Fibroblast of the conjunctiva (primary cell): ENCODE results near the gene AGR3.
"Not testable (repeated sequence)": the region's sequence is repeated elsewhere in the genome, so short reads cannot be mapped to it uniquely, and the experiment has no call there.

Source experiments
- DNase-seq: peaks from one replicate; pipeline ENCODE4 v3.0.0-alpha.2; 2010; ENCODE audit warnings: low read depth

The AGR3 gene

DNA sequence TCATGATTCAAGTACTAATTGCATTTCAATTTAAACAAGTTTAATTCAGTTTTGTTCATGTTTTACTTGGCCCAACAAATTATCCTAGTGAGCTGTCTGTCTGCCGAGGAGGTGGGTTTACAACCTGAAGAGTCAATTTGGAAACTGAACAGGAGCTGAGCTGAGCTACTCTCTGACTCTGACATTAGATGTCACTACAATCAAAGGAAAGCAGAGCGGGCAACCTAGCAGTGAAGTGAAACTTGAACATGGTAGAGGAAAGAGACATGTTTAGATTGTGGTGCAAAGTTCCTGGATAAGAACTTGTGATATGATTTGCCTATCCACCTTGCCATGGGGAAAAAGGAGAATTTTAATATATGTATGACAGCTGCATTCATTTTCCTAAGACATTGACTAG is 9.6 kb upstream of the AGR3 start:
- peak; percentile 41 for DNase-seq

DNA sequence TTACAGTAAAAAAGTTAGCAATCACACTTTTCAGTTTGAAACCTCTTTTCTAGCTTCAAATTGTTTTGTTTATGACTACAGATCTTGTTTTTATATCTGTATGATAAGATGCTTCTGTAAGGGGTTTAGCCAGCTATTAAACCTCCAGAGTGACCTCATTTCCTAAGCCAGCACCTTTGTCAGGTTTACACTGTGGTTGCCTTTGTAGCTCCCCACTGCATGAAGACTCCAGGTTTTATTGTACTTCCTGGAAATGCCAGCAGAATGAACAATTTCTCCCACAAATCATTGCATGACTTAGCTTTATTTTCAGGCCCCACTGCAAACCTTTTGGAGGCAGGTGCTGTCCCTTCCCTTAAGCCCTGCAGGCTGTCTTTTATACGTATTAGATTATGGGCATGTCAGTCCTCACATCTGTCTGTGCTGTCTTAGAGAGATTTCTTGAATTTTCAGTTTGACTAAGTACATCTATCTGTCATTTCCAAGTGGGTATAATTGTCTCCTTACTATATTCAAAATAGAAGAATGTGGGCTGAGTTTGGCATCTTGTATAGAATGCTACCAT is 8.2 kb upstream of the AGR3 start:
- no peak for DNase-seq

DNA sequence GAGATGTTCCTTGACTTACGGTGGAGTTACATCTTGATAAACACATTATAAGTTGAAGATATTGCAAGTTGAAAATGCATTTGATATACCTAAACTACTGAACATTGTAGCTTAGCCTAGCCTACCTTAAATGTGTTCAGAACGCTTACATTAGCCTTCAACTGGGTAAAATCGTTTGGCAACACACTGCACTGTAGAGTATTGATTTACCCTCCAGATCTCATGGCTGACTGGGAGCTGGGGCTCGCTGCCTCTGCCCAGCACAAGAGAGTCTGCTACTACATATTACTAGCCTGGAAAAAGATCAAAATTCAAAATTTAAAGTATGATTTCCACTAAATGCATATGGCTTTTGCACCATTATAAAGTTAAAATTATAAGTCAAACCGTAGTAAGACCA is 7.5 kb upstream of the AGR3 start:
- DNase-seq: no peak

DNA sequence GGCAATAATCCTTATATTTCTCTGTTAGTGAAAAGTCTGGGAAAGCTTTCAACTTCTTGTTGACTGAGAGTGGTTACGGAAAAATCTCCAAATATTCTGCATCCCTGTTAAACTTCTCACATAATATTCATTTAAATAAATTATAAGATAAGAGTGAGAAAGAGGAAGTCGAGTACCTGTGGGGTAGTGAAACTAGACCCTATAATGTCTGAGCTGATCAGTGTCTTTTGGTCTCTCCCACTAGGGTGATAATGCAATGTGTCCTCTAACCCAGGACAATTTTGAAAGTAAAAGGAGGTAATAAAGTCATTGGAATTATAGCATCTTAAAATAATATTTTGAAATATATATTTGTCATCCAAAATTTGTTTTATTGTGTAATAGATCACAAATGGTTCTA is 2.1 kb upstream of the AGR3 start:
- DNase-seq: no peak

DNA sequence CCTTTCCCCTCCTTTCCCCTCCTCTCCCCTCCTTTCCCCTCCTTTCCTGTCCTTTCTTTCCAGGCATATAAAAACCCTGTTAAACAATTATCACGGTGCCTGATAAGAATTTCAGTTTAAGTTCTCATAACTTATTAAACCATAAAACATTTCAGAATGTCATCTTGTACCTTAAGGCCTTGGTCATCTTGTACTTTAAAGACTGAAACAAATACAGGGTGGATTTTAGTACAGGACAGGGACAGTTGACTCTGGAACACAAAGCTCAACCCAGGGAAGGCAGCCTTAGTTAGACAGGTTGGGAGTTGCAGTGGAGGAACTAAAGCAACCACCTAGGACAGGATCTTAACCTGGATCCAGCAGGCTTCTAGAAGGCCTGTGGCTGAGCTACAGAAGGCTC is 1.2 kb downstream of the AGR3 start:
- no peak for DNase-seq

DNA sequence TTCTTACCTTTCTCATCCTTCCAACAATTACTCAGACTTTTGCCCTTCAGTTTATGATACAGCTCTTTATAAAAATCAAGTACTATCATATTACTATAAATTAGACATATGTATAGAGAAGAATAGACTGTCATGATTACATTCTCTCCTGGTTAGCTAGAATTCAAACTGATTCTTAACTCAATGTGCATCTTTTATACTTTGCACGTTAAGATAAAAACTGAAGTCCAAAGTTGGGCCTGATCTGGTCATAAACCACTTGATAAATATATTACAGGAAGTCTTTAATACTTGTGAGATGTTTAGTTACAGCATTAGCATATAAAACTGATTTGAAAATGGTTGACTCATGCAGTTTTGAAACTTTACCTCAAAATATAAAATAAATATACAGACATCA is 2.6 kb downstream of the AGR3 start:
- no peak for DNase-seq

DNA sequence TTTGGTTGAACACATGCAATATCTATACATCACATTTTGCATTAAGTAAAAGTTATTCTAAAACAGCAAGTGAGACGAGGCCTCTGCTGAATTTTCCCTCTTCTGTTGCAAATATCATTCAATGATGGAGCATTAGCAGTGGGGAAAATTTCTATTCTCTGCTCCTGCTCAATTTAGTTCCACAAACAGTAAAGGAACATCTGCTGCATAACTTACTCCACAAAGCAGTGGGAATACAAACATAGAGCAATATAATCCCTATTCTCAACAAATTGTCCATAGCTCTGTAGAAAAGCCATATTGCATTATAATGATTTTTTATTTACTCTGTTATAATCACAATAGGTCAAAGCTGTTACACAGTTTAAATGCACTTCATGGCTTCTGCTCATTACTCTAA is 5.9 kb downstream of the AGR3 start:
- DNase-seq: no peak

DNA sequence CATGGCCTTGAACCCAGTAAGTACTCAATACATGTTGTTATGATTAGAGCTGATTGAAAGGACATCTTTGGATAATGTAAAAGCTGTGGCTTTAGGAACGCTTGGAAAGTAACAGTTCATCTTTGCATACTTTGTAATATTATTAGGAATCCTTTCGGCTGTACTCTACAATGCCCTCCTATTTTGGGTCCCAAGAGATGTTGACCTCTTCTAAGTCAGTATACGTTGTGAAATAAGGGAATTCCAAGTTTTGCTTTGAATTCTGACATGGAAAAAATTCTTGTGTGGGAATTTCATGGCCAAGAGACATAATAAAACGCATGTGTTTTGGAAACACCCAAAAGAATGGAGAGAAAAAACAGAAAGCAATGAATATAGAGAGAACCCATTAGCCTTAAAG is 7.7 kb downstream of the AGR3 start:
- DNase-seq: peak; percentile 12

DNA sequence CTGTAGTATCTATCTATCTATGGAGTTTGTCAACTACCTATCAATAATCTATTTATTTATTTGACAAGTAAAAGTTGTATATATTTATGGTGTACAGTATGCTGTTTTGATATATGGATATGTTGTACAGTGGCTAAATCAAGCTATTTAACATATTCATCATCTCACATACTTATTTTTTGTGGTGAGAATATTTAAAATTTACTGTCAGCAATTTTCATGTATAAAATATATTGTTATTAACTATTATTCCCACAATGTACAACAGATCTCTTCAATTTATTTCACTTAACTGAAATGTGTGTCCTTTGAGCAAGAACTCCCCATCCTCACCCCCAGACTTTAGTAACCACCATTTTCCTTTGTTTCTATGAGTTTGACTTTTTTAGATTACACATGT is 14.5 kb downstream of the AGR3 start:
- no peak for DNase-seq

DNA sequence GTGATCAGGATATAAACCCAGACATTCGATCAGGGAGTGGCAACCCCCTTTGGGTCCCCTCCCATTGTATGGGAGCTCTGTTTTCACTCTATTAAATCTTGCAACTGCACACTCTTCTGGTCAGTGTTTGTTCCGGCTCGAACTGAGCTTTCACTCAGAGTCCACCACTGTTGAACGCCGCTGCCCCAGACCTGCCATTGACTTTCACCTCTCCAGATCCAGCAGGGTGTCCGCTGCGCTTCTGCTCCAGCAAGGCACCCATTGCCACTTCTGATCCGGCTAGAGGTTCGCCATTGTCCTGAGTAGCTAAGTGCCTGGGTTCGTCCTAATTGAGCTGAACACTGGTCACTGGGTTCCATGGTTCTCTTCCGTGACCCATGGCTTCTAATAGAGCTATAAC is 28.6 kb downstream of the AGR3 start:
- DNase-seq: not testable (repeated sequence)

DNA sequence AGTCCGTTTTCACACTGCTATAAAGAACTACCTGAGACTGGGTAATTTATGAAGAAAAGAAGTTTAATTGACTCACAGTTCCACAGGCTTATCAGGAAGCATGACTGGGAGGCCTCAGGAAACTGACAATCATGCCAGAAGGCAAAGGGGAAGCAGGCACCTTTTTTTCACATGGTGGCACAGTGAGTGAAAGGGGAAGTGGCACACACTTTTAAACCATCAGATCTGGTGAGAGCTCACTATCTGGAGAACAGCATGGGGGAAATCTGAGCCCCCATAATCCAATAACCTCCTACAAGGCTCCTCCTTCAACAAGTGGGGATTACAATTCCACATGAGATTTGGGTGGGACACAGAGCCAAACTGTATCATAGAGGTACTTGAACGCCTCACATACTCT is 30.0 kb downstream of the AGR3 start:
- no peak for DNase-seq

DNA sequence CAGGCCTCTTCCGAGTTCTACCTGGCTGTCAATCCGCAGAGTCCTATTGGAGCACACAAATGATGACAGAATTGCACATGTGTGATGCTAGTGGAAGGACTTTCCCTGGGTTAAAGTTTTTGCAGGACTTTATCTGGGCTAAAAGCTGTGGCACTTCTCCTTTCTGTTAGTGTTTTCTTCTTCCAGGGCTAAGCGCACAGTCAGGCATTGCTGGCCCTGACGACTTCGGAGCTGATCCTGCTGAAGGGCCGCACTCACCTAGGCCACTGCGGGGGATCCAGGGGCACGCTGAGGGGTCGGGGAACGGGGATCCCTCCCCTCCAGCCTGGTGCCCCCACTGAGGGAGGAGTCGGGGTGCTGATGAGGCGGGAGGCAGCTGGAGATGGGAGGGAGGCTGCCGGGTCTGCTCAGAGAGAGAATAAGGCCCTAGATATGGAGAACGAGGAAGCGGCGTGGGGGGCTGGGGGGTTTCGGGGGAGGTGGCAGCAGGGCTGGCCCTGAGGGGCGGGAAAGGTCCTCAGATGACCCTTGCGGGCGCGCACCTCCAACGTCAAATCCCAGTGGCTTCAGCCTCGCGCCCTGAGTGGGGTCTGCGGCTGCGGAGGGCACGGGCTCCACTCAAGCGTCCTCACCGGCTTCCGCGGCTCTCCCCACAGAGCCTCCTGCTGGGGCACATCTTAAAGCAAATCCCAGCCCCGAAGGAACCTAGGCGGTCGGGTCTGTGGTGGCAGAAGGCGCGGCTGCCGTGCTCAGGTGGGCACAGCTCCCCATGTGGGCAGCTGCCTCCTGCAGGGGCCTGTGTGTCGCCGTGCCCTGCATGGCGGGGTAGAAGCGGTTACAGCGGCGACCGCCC is 30.9 kb downstream of the AGR3 start:
- no peak for DNase-seq

DNA sequence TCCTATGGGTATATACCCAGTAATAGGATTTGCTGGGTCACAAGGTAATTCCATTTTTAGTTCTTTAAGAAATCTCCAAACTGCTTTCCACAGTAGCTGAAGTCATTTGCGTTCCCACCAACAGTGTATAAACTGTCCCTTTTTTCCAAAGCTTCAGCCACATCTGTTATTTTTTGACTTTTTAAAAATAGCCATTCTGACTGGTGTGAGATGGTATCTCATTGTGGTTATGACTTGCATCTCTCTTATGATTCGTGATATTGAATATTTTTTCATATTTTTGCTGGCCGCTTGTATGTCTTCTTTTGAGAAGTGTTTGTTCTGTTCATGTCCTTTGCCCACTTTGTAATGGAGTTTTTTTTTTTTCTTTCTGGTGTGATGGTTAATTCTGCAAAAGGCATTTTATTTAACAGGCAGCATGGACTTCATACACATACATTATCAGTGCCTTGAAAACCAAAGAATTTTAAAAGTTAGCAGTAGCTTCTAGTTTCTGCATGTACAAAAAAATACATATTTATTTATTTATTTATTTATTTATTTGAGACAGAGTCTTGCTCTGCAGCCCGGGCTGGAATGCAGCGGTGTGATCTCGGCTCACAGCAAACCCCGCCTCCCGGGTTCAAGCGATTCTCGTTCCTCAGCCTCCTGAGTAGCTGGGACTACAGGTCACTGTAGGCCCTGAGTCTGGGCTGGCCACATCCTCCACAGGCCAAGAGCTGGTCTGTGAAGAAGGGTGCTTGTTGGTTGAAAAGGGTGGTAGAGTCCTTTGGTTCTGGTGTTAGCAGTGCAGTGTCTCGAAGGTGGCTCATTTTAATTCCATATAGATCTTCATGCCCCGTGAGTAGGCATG is 32.3 kb downstream of the AGR3 start:
- no peak for DNase-seq

DNA sequence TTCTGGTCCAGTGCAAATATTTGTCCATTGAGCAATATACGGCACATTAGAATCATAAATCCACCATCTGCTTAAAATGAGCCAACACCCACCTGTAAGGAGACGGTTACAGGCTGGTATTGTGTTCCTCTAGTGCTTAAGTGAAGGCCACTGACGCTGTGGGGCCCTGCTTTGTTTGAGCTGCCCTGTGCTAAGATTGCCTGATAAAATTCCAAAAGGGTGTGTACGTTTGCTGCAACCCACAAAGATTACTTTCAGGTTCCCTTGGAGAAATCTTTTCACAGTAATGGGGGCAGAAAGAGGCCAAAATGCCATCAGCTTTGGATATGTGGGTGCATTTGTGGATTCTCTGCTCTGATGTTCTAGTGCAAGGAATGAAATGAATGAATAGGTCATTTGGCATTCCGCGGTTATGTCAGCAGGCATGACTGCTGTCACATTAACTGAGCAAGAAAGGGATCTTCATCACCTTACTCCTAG is 34.4 kb downstream of the AGR3 start:
- no peak for DNase-seq

DNA sequence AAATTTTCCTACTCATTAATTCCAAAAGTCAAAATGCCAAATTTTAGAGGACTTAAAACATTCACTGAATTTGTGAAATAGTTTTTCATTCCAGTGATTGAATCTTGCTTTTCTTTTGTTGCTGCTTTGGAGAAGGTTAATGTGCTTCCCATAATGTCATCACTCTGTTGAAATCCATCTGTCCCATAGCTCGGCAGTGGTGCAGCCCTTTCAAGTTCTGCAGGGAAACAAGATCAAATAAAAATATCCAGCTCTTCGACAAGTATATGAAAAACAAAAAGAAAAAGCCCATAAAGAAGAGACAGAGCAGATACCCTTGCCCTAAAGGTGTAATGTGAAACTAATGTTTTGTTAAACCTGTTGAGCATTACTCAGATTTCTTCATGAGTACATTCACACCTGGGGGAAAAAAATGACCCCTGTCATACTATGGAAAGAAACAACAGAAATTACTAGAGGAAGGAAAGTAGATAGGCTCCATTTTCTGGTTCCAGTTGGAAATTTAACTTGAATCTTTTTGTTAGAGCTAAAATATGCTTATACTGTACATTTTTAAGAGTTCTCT is 35.1 kb downstream of the AGR3 start:
- no peak for DNase-seq

DNA sequence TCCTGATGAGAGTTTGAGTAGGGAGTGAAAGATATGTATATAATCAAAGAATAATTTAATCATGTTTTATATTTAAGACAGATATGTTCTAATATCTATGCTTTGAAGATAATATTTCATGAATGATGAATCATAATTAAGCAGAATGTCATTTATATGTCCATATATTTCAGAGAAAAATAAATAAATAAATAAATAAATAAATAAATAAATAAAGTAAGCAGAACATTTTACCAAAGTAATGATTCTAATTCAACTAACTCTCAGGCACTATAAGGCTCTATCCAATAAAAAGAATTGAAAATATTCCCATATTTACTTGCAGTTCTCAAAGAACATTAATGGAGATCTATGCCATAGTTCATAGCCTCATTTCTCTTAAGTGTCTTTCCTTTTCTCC is 36.0 kb downstream of the AGR3 start:
- no peak for DNase-seq

DNA sequence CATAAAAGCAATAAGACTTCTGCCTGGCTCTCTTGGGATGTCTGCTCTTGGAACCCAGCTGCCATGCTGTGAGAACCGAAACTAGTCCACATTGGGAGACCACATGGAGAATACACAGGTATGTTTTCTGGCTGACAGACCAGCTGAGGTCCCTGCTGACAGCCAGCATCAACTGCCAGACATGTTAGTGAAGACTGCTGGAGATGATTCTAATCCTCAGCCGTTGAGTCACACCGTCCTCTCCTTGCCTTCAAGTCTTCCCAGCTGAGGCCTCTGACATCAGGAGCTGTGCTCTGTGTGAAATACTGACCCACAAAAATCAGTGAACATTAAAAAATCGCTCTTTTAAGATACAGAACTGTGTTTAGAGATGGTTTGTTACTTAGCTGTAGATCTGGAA is 40.1 kb downstream of the AGR3 start:
- no peak for DNase-seq

DNA sequence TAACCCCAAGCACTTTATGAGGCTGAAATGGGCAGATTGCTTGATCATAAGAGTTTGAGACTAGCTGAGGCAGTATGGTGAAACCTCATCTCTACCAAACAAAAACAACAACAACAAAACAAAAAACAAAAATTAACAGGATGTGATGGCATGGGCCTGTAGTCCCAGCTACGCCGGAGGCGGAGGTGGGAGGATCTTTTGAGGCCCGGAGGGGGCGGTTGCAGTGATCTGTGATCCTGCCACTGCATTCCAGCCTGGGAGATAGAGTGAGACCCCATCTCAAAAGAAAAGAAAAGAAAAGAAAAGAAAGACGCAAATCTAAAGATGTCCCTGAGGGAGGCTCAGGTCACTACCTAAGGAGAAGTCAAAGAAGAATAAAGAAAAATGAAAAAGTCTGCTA is 41.7 kb downstream of the AGR3 start:
- DNase-seq: no peak

DNA sequence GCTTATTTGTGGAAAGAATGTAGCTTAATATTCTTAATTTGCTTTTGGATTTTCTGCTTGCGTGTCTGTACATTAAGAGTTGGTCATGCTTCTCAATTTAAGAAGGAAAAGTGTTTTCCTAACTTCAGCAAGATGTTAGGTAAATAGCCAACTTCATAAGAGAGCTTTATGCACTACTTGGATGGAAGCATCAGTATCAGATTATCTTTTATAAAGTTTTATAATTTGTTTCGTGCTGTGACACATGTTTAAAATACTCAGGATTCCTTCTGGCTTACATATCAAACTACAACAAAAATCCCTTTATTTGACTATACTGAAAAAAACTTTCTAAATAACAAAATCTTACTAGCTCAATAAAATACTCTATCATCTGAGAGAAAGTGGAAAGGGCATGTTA is 42.1 kb downstream of the AGR3 start:
- DNase-seq: no peak

DNA sequence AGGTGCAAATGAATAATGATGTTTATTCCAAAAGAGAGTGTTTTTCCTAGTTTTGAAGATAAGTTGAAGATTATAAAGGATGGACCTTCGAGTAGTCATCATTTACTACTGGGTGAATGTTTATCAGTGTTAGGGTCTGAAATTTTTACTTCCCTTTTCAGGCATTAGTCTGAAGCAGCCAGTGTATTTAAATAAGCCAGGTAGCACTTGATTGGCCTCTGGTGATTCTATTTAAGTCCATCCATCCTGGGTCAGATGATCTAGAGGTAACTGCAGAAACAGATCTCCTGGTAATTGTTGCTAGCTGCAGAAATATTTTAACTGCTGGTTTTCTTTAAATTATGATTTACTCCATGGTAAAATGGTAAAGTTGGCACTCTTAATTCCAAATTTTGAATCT is 42.9 kb downstream of the AGR3 start:
- no peak for DNase-seq

DNA sequence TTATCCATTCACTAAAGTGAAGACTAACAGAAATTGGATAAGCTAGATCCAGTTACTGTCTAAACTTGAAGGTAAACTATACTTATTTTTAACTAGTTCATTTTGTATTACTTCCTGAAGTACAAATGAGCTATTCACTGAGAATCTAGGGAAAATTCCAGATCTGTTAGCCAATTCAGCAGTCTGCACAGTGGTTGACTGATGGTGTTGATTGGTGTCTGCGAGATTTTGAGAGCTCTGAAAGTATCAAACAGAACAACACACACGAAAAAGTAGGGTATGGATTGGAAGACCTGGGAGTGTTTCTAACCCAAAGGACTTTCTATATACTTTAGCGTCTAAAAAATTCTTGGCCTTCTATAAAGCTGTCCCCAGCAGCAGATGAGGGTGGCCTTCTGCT is 43.4 kb downstream of the AGR3 start:
- no peak for DNase-seq

DNA sequence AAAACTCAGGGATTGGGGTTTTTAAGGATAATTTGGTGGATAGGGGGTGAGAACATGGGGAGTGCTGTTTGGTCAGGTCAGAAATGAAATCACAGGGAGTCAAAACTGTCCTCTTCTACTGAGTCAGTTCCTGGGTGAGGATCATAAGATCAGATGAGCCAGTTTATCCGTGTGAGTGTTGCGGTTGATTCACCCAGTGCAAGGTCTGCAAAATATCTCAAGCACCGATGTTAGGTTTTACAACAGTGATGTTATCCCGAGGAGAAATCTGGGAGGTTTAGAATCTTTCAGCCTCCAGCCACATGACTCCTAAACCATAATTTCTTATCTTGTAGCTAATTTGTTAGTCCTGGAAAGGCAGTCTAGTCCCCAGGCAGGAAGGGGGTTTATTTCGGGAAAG is 45.3 kb downstream of the AGR3 start:
- DNase-seq: no peak

DNA sequence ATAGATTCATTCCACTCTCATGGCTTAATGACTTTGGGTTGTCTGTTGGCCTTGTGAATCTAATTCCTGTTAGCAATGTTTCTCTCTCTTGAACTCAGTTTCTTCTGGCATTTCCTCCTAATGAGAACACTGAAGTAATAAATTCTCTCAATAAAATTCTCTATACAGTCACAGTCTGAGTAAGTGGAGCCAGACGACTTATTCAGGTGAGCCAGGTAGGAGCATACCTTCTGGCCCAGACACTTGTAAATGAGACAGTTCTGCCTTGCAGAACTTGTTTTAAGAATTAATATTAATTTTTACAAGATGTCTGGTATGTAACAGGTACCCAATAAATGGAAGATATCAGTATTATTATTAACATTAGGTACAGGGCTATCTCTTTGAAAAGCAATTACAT is 48.4 kb downstream of the AGR3 start:
- no peak for DNase-seq
